Activated CD4-positive, alpha-beta memory T cell treated with anti-CD3 and anti-CD28 coated beads for 36 hours (primary cell): ENCODE data around the gene ATG16L2. TPM values are rescaled to one million over a fixed set of nuclear protein-coding genes. Genes with fewer than 3 reads are reported as not detected.

Source experiments
- CTCF ChIA-PET: fragments of 350-600 bp; sonication (Branson Sonifier 250); formaldehyde crosslinking; loops from one replicate; lab custom pipeline; 2021; ENCODE audit warnings: antibody characterized with exemption, inconsistent platforms; lab: Charles Lee
- POLR2A ChIA-PET: fragments of 350-600 bp; sonication (Branson Sonifier 250); formaldehyde crosslinking; loops from one replicate; lab custom pipeline; 2021; ENCODE audit warnings: antibody characterized with exemption; lab: Charles Lee
- DNase-seq: peaks from one replicate; pipeline ENCODE4 v3.0.0-alpha.2; 2020
- H3K27ac Mint-ChIP-seq: one replicate; pipeline ENCODE4 v1.8.0; 2021; ENCODE audit warnings: mixed read lengths
- H3K27me3 Mint-ChIP-seq: one replicate; pipeline ENCODE4 v1.8.0; 2021; ENCODE audit warnings: mixed read lengths
- H3K36me3 Mint-ChIP-seq: one replicate; pipeline ENCODE4 v1.8.0; 2021; ENCODE audit warnings: mixed read lengths
- H3K4me1 Mint-ChIP-seq: one replicate; pipeline ENCODE4 v1.8.0; 2021; ENCODE audit warnings: low read depth, mixed read lengths
- H3K4me3 Mint-ChIP-seq: one replicate; pipeline ENCODE4 v1.8.0; 2021; ENCODE audit warnings: mild to moderate bottlenecking, mixed read lengths
- H3K9me3 Mint-ChIP-seq: one replicate; pipeline ENCODE4 v1.8.0; 2021; ENCODE audit warnings: mixed read lengths
- intact Hi-C: fragments of 100-400 bp; cut with micrococcal nuclease; formaldehyde crosslinking; loops from one replicate; pipeline ENCODE4 v1.15.1; 2023
- total RNA-seq, 2 experiments: library from RNA; stranded (reverse); gene quantifications; one replicate each; pipeline ENCODE4 v1.2.3, GENCODE V29; 2021

The ATG16L2 gene
- total RNA-seq, 2 experiments from 2014 or later, result 79.7 to 91.1 TPM

- H3K4me3 Mint-ChIP-seq, result no peak overlapping the region
- intact Hi-C loops, result no loop called here
- H3K4me1 Mint-ChIP-seq, result peaks cover under 1% of the 10 kb centered on the region
- no peak overlapping the region for H3K27ac Mint-ChIP-seq
- H3K9me3 Mint-ChIP-seq, result no peaks in the 10 kb centered on the region
- H3K36me3 Mint-ChIP-seq, result no peaks in the 10 kb centered on the region
- no peaks in the 10 kb centered on the region for H3K27me3 Mint-ChIP-seq
- no peak for DNase-seq
- POLR2A ChIA-PET, result no interaction called here
- CTCF ChIA-PET, result no interaction called here
These were observed 39.7 kb upstream of the ATG16L2 start for GRCh38 chr11:72774499-72774898.

GRCh38 chr11:72775288-72776110 lies 38.7 kb upstream of the ATG16L2 start:
- POLR2A ChIA-PET, result interaction anchor here (0.5 kb wide), 1 partner anchor 21 kb away, joined by 3 read pairs; no protein-coding TSS in a partner anchor
- H3K4me1 Mint-ChIP-seq, result peaks cover 6% of the 10 kb centered on the region
- no peak for DNase-seq
- intact Hi-C loops, result no loop called here
- CTCF ChIA-PET, result interaction anchor here (1.0 to 1.7 kb wide), 3 partner anchors 18 to 50 kb away, joined by 4 to 5 read pairs (median 4); partner anchors contain the start of gene STARD10
- H3K36me3 Mint-ChIP-seq, result no peaks in the 10 kb centered on the region
- no peak overlapping the region for H3K27ac Mint-ChIP-seq
- no peak overlapping the region for H3K4me3 Mint-ChIP-seq
- H3K9me3 Mint-ChIP-seq, result no peaks in the 10 kb centered on the region
- no peaks in the 10 kb centered on the region for H3K27me3 Mint-ChIP-seq

GRCh38 chr11:72776117-72776843 lies 37.9 kb upstream of the ATG16L2 start:
- POLR2A ChIA-PET, result interaction anchor here (0.5 kb wide), 1 partner anchor 1236 kb away, joined by 4 read pairs; no protein-coding TSS in a partner anchor
- Mint-ChIP-seq H3K4me1 (peaks cover 11% of the 10 kb centered on the region), H3K27me3 (no peaks in the 10 kb centered on the region), H3K4me3 (no peak overlapping the region), H3K27ac (no peak overlapping the region), H3K9me3 (no peaks in the 10 kb centered on the region), H3K36me3 (no peaks in the 10 kb centered on the region)
- intact Hi-C loops, result no loop called here
- CTCF ChIA-PET, result interaction anchor here (1.0 to 2.8 kb wide), 4 partner anchors 16 to 51 kb away, joined by 4 to 7 read pairs (median 4); partner anchors contain the start of gene STARD10
- no peak for DNase-seq

GRCh38 chr11:72776844-72777754 lies 37.1 kb upstream of the ATG16L2 start:
- Mint-ChIP-seq H3K4me1 (peaks cover 14% of the 10 kb centered on the region), H3K27ac (no peak overlapping the region), H3K36me3 (no peaks in the 10 kb centered on the region), H3K27me3 (no peaks in the 10 kb centered on the region), H3K9me3 (no peaks in the 10 kb centered on the region), H3K4me3 (no peak overlapping the region)
- CTCF ChIA-PET, result interaction anchor here (1.5 to 2.8 kb wide), 2 partner anchors 16 to 52 kb away, joined by 5 to 7 read pairs; no protein-coding TSS in a partner anchor
- intact Hi-C loops, result no loop called here
- POLR2A ChIA-PET, result interaction anchor here (0.5 kb wide), 1 partner anchor 1235 kb away, joined by 4 read pairs; no protein-coding TSS in a partner anchor
- DNase-seq, result no peak

- H3K4me1 Mint-ChIP-seq, result peaks cover 22% of the 10 kb centered on the region
- ChIA-PET POLR2A (no interaction called here), CTCF (interaction anchor here (1.0 to 2.8 kb wide), 3 partner anchors 15 to 53 kb away, joined by 4 to 7 read pairs (median 4); partner anchors contain the start of gene STARD10)
- H3K4me3 Mint-ChIP-seq, result no peak overlapping the region
- no peak overlapping the region for H3K27ac Mint-ChIP-seq
- intact Hi-C loops, result no loop called here
- H3K27me3 Mint-ChIP-seq, result no peaks in the 10 kb centered on the region
- no peaks in the 10 kb centered on the region for H3K9me3 Mint-ChIP-seq
- no peaks in the 10 kb centered on the region for H3K36me3 Mint-ChIP-seq
- no peak for DNase-seq
These were observed 36.4 kb upstream of the ATG16L2 start for GRCh38 chr11:72777755-72778278.

GRCh38 chr11:72778535-72779494 lies 35.4 kb upstream of the ATG16L2 start:
- Mint-ChIP-seq H3K4me1 (peaks cover 25% of the 10 kb centered on the region), H3K9me3 (no peaks in the 10 kb centered on the region), H3K36me3 (no peaks in the 10 kb centered on the region), H3K27ac (no peak overlapping the region), H3K27me3 (no peaks in the 10 kb centered on the region), H3K4me3 (no peak overlapping the region)
- CTCF ChIA-PET, result interaction anchor here (0.6 to 2.8 kb wide), 5 partner anchors 14 to 397 kb away, joined by 3 to 7 read pairs (median 4); partner anchors contain the start of gene STARD10
- DNase-seq, result no peak
- intact Hi-C loops, result no loop called here
- POLR2A ChIA-PET, result no interaction called here

- Mint-ChIP-seq H3K4me3 (no peak overlapping the region), H3K9me3 (no peaks in the 10 kb centered on the region), H3K4me1 (peaks cover 25% of the 10 kb centered on the region), H3K27ac (no peak overlapping the region), H3K36me3 (no peaks in the 10 kb centered on the region), H3K27me3 (no peaks in the 10 kb centered on the region)
- no peak for DNase-seq
- intact Hi-C loops, result loop anchor here (10.0 kb wide), 1 partner anchor 185 kb away; no protein-coding TSS in a partner anchor
- ChIA-PET CTCF (interaction anchor here (0.6 to 3.3 kb wide), 4 partner anchors 13 to 396 kb away, joined by 3 to 15 read pairs (median 3); no protein-coding TSS in a partner anchor), POLR2A (no interaction called here)
These were observed 34.6 kb upstream of the ATG16L2 start for GRCh38 chr11:72779495-72780128.

- Mint-ChIP-seq H3K27me3 (no peaks in the 10 kb centered on the region), H3K9me3 (no peaks in the 10 kb centered on the region), H3K4me1 (peaks cover 25% of the 10 kb centered on the region), H3K4me3 (peak overlapping the region; percentile 69), H3K27ac (no peak overlapping the region), H3K36me3 (no peaks in the 10 kb centered on the region)
- intact Hi-C loops, result loop anchor here (10.0 kb wide), 1 partner anchor 186 kb away; no protein-coding TSS in a partner anchor
- ChIA-PET CTCF (interaction anchor here (0.9 to 3.3 kb wide), 4 partner anchors 13 to 56 kb away, joined by 3 to 15 read pairs (median 6); partner anchors contain the start of gene STARD10), POLR2A (interaction anchor here (0.5 kb wide), 1 partner anchor 65 kb away, joined by 3 read pairs; no protein-coding TSS in a partner anchor)
- DNase-seq, result no peak
These were observed 33.7 kb upstream of the ATG16L2 start for GRCh38 chr11:72780296-72781062.

GRCh38 chr11:72781063-72781312 lies 33.2 kb upstream of the ATG16L2 start:
- intact Hi-C loops, result loop anchor here (10.0 kb wide), 1 partner anchor 186 kb away; no protein-coding TSS in a partner anchor
- no peak overlapping the region for H3K27ac Mint-ChIP-seq
- H3K4me1 Mint-ChIP-seq, result peaks cover 25% of the 10 kb centered on the region
- H3K9me3 Mint-ChIP-seq, result no peaks in the 10 kb centered on the region
- no peak for DNase-seq
- no peaks in the 10 kb centered on the region for H3K36me3 Mint-ChIP-seq
- H3K4me3 Mint-ChIP-seq, result peak overlapping the region; percentile 69
- CTCF ChIA-PET, result interaction anchor here (0.9 to 3.3 kb wide), 3 partner anchors 13 to 56 kb away, joined by 3 to 15 read pairs (median 10); partner anchors contain the start of gene STARD10
- no peaks in the 10 kb centered on the region for H3K27me3 Mint-ChIP-seq
- POLR2A ChIA-PET, result interaction anchor here (0.5 to 2.6 kb wide), 2 partner anchors 13 to 65 kb away, joined by 3 to 8 read pairs; partner anchors contain the start of gene STARD10
